Measurements from ENCODE around the gene AGMO. TPM values are rescaled to one million over a fixed set of nuclear protein-coding genes. Genes with fewer than 3 reads are reported as not detected.
A peak's percentile ranks its signal among the peaks of the same experiment; 100 is the strongest.

AGMO gene
- total RNA-seq = not detected in 2 replicates

GRCh38 chr7:15561835-15562234 is at the start of gene AGMO:
TSS of gene AGMO (minus strand) at chr7:15562015.
- DNase-seq (ENCODE audit: low read depth, low spot score) = no peak

- DNase-seq (ENCODE audit: low read depth, low spot score) = no peak
Observed at GRCh38 chr7:15610503-15610902, 48.7 kb upstream of the AGMO start.

- DNase-seq (ENCODE audit: low read depth, low spot score) = no peak
Observed at GRCh38 chr7:15609287-15609686, 47.5 kb upstream of the AGMO start.

GRCh38 chr7:15607529-15608210 is 45.9 kb upstream of the AGMO start:
- no peak for DNase-seq (ENCODE audit: low read depth, low spot score)

- no peak for DNase-seq (ENCODE audit: low read depth, low spot score)
Observed at GRCh38 chr7:15606561-15606960, 44.7 kb upstream of the AGMO start.

GRCh38 chr7:15604166-15604565 is 42.4 kb upstream of the AGMO start:
- no peak for DNase-seq (ENCODE audit: low read depth, low spot score)

- no peak for DNase-seq (ENCODE audit: low read depth, low spot score)
Observed at GRCh38 chr7:15603124-15603523, 41.3 kb upstream of the AGMO start.

- DNase-seq (ENCODE audit: low read depth, low spot score) = no peak
Observed at GRCh38 chr7:15602236-15602635, 40.4 kb upstream of the AGMO start.

GRCh38 chr7:15601175-15601574 is 39.4 kb upstream of the AGMO start:
- DNase-seq (ENCODE audit: low read depth, low spot score) = no peak

GRCh38 chr7:15600298-15600697 is 38.5 kb upstream of the AGMO start:
- DNase-seq (ENCODE audit: low read depth, low spot score) = no peak

GRCh38 chr7:15594461-15594860 is 32.6 kb upstream of the AGMO start:
- no peak for DNase-seq (ENCODE audit: low read depth, low spot score)

- no peak for DNase-seq (ENCODE audit: low read depth, low spot score)
Observed at GRCh38 chr7:15593382-15593781, 31.6 kb upstream of the AGMO start.

- no peak for DNase-seq (ENCODE audit: low read depth, low spot score)
Observed at GRCh38 chr7:15586266-15586665, 24.5 kb upstream of the AGMO start.

- DNase-seq (ENCODE audit: low read depth, low spot score) = no peak
Observed at GRCh38 chr7:15584575-15584974, 22.8 kb upstream of the AGMO start.

GRCh38 chr7:15582773-15583172 is 21.0 kb upstream of the AGMO start:
- no peak for DNase-seq (ENCODE audit: low read depth, low spot score)

GRCh38 chr7:15581352-15581951 is 19.6 kb upstream of the AGMO start:
- no peak for DNase-seq (ENCODE audit: low read depth, low spot score)

GRCh38 chr7:15580604-15581351 is 19.0 kb upstream of the AGMO start:
- no peak for DNase-seq (ENCODE audit: low read depth, low spot score)

- no peak for DNase-seq (ENCODE audit: low read depth, low spot score)
Observed at GRCh38 chr7:15577600-15577999, 15.8 kb upstream of the AGMO start.

GRCh38 chr7:15571301-15571878 is 9.6 kb upstream of the AGMO start:
- peak; percentile 3 for DNase-seq (ENCODE audit: low read depth, low spot score)

- no peak for DNase-seq (ENCODE audit: low read depth, low spot score)
Observed at GRCh38 chr7:15567652-15568051, 5.8 kb upstream of the AGMO start.

- no peak for DNase-seq (ENCODE audit: low read depth, low spot score)
Observed at GRCh38 chr7:15567036-15567435, 5.2 kb upstream of the AGMO start.

GRCh38 chr7:15566476-15566875 is 4.7 kb upstream of the AGMO start:
- no peak for DNase-seq (ENCODE audit: low read depth, low spot score)

All from pulmonary artery endothelial cell (primary cell).